WTC11 (cell line): Measurements from ENCODE around the gene CRK. TPM values are rescaled to one million over a fixed set of nuclear protein-coding genes. Genes with fewer than 3 reads are reported as not detected.

Experiments used
- ATAC-seq: fragments of 200-7000 bp; cut with Tn5 transposase; 2 replicates; pipeline ENCODE4 v1.10.0; 2021; ENCODE audit warnings: mild to moderate bottlenecking, moderate library complexity
- CTCF ChIA-PET: fragments of 300-600 bp; sonication (Branson Sonifier 250); formaldehyde crosslinking; loops from one replicate; lab custom pipeline; 2021; ENCODE audit warnings: antibody characterized with exemption; lab: Charles Lee
- POLR2A ChIA-PET: fragments of 350-600 bp; sonication (Branson Sonifier 250); formaldehyde crosslinking; loops from one replicate; lab custom pipeline; 2021; ENCODE audit warnings: antibody characterized with exemption; lab: Charles Lee
- DNase-seq: peaks from one replicate; pipeline ENCODE4 v3.0.0; 2021; ENCODE audit warnings: low spot score
- H3K27ac Mint-ChIP-seq: 2 replicates; pipeline ENCODE4 v1.8.0; 2021; ENCODE audit warnings: mixed read lengths
- H3K27me3 Mint-ChIP-seq: 2 replicates; pipeline ENCODE4 v1.8.0; 2021; ENCODE audit warnings: low read depth, mild to moderate bottlenecking, moderate library complexity, mixed read lengths
- H3K36me3 Mint-ChIP-seq: 2 replicates; pipeline ENCODE4 v1.8.0; 2021; ENCODE audit warnings: mixed read lengths
- H3K4me1 Mint-ChIP-seq: 2 replicates; pipeline ENCODE4 v1.8.0; 2022; ENCODE audit warnings: mixed read lengths
- H3K4me3 Mint-ChIP-seq: 2 replicates; pipeline ENCODE4 v1.8.0; 2021; ENCODE audit warnings: mild to moderate bottlenecking, moderate library complexity, mixed read lengths
- H3K9me3 Mint-ChIP-seq: 2 replicates; pipeline ENCODE4 v1.8.0; 2021; ENCODE audit warnings: mixed read lengths
- AFF4 ChIP-seq: sonication (generic); formaldehyde crosslinking; IDR thresholded peaks from 2 replicates; pipeline ENCODE4 v1.8.1; 2023; ENCODE audit warnings: mild to moderate bottlenecking, missing genetic modification reagents, borderline replicate concordance
- ARID4B ChIP-seq: sonication (generic); formaldehyde crosslinking; IDR thresholded peaks from 2 replicates; pipeline ENCODE4 v1.8.0; 2023; ENCODE audit warnings: missing genetic modification reagents, mild to moderate bottlenecking, borderline replicate concordance
- CREM ChIP-seq: sonication (generic); formaldehyde crosslinking; IDR thresholded peaks from 2 replicates; pipeline ENCODE4 v1.8.1; 2022; ENCODE audit warnings: mild to moderate bottlenecking, missing genetic modification reagents, moderate library complexity
- E2F5 ChIP-seq: sonication (generic); formaldehyde crosslinking; IDR thresholded peaks from 2 replicates; pipeline ENCODE4 v1.8.1; 2022; ENCODE audit warnings: mild to moderate bottlenecking, moderate library complexity, missing genetic modification reagents
- FOXK1 ChIP-seq: sonication (generic); formaldehyde crosslinking; IDR thresholded peaks from 2 replicates; pipeline ENCODE4 v1.8.0; 2022; ENCODE audit warnings: mild to moderate bottlenecking, moderate library complexity, missing genetic modification reagents
- FOXP1 ChIP-seq: sonication (generic); formaldehyde crosslinking; IDR thresholded peaks from 2 replicates; pipeline ENCODE4 v1.8.0; 2022; ENCODE audit warnings: missing genetic modification reagents, mild to moderate bottlenecking, moderate library complexity, borderline replicate concordance
- GRHL2 ChIP-seq: fragments of 250-450 bp; sonication (Bioruptor Pico); IDR thresholded peaks from 2 replicates; pipeline ENCODE4 v1.8.0; 2022; ENCODE audit warnings: mild to moderate bottlenecking, moderate library complexity; ENCODE audit not compliant: insufficient replicate concordance, severe bottlenecking
- HMGA2 ChIP-seq: fragments of 250-450 bp; sonication (Bioruptor Pico); IDR thresholded peaks from 2 replicates; pipeline ENCODE4 v1.4.0; 2021; ENCODE audit warnings: mild to moderate bottlenecking, moderate library complexity
- MAX ChIP-seq: sonication (generic); formaldehyde crosslinking; IDR thresholded peaks from 2 replicates; pipeline ENCODE4 v1.8.0; 2022; ENCODE audit warnings: mild to moderate bottlenecking, missing genetic modification reagents
- MYBL2 ChIP-seq: sonication (generic); formaldehyde crosslinking; IDR thresholded peaks from 2 replicates; pipeline ENCODE4 v1.8.1; 2023; ENCODE audit warnings: mild to moderate bottlenecking, moderate library complexity, missing genetic modification reagents
- NFE2L1 ChIP-seq: sonication (generic); formaldehyde crosslinking; IDR thresholded peaks from 2 replicates; pipeline ENCODE4 v1.8.1; 2023; ENCODE audit warnings: missing genetic modification reagents
- NR2C2 ChIP-seq: sonication (generic); formaldehyde crosslinking; IDR thresholded peaks from 2 replicates; pipeline ENCODE4 v1.8.0; 2022; ENCODE audit warnings: mild to moderate bottlenecking, missing genetic modification reagents
- PRDM15 ChIP-seq: sonication (generic); formaldehyde crosslinking; IDR thresholded peaks from 2 replicates; pipeline ENCODE4 v1.8.0; 2022; ENCODE audit warnings: missing genetic modification reagents
- RORB ChIP-seq: fragments of 250-450 bp; sonication (Bioruptor Pico); IDR thresholded peaks from 2 replicates; pipeline ENCODE4 v1.9.0; 2021; ENCODE audit warnings: mild to moderate bottlenecking
- SOX15 ChIP-seq: fragments of 250-450 bp; sonication (Bioruptor Pico); IDR thresholded peaks from 2 replicates; pipeline ENCODE4 v1.9.0; 2021; ENCODE audit warnings: mild to moderate bottlenecking
- TEAD1 ChIP-seq: sonication (generic); formaldehyde crosslinking; IDR thresholded peaks from 2 replicates; pipeline ENCODE4 v1.8.0; 2022; ENCODE audit warnings: mild to moderate bottlenecking, missing genetic modification reagents
- ZBTB21 ChIP-seq: sonication (generic); formaldehyde crosslinking; IDR thresholded peaks from 2 replicates; pipeline ENCODE4 v1.8.1; 2023; ENCODE audit warnings: mild to moderate bottlenecking, missing genetic modification reagents, borderline replicate concordance
- ZBTB43 ChIP-seq: sonication (generic); formaldehyde crosslinking; IDR thresholded peaks from 2 replicates; pipeline ENCODE4 v1.8.1; 2023; ENCODE audit warnings: mild to moderate bottlenecking, missing genetic modification reagents
- ZNF219 ChIP-seq: sonication (generic); formaldehyde crosslinking; IDR thresholded peaks from 2 replicates; pipeline ENCODE4 v1.8.0; 2023; ENCODE audit warnings: missing genetic modification reagents, mild to moderate bottlenecking, borderline replicate concordance
- total RNA-seq: library from RNA; stranded (reverse); gene quantifications from 3 replicates; pipeline ENCODE4 v1.2.3, GENCODE V29; 2021

CRK gene
- total RNA-seq, 1 experiment from 2014 or later: 45.2 TPM

- DNase-seq: peak; percentile 99
- Mint-ChIP-seq H3K36me3 (peaks cover 17% of the 10 kb centered on the region), H3K4me3 (peak within 1 kb of the TSS; percentile 99), H3K27ac (peak within 1 kb of the TSS; percentile 99), H3K4me1 (peaks cover 28% of the 10 kb centered on the region), H3K27me3 (no peaks in the 10 kb centered on the region; the same call in 1 of the 2 replicates), H3K9me3 (peaks cover 3% of the 10 kb centered on the region; the same call in 1 of the 2 replicates)
- CTCF ChIA-PET: interaction anchor here (0.6 to 2.9 kb wide), 5 partner anchors 34 to 133 kb away, joined by 3 to 20 read pairs (median 3); partner anchors contain the start of gene INPP5K
- ATAC-seq: peak; percentile 92
- POLR2A ChIA-PET: interaction anchor here (0.6 to 1.6 kb wide), 3 partner anchors 30 to 137 kb away, joined by 4 to 9 read pairs (median 7); no protein-coding TSS in a partner anchor
- TF ChIP-seq GRHL2 (CRISPR knock-in tag) (no peak), MYBL2 (CRISPR knock-in tag) (peak; percentile 62; the same call in 1 of the 2 replicates), NFE2L1 (CRISPR knock-in tag) (peak; percentile 14; the same call in 1 of the 2 replicates), ZNF219 (CRISPR knock-in tag) (no peak), ARID4B (CRISPR knock-in tag) (peak; percentile 31; the same call in 1 of the 2 replicates), FOXK1 (CRISPR knock-in tag) (peak; percentile 54; the same call in 1 of the 2 replicates), SOX15 (CRISPR knock-in tag) (no peak), AFF4 (CRISPR knock-in tag) (no peak), MAX (CRISPR knock-in tag) (peak; percentile 94), RORB (no peak), PRDM15 (CRISPR knock-in tag) (no peak), ZBTB21 (CRISPR knock-in tag) (no peak), NR2C2 (CRISPR knock-in tag) (no peak), CREM (CRISPR knock-in tag) (peak; percentile 66; the same call in 1 of the 2 replicates), FOXP1 (CRISPR knock-in tag) (peak; percentile 86; the same call in 1 of the 2 replicates), HMGA2 (no peak), E2F5 (CRISPR knock-in tag) (peak; percentile 99), ZBTB43 (0 out of 2 replicates have a peak, but pooled peaks have one; percentile 24), TEAD1 (peak; percentile 55; the same call in 1 of the 2 replicates)
Measured at GRCh38 chr17:1399679-1400512, 56.1 kb downstream of the CRK start, which contains the start of gene YWHAE. YWHAE (minus strand) TSS chr17:1400222; CDS start chr17:1400110, 112 bp downstream.
